Measurements from ENCODE around the gene TCF7L1. TPM values are rescaled to one million over a fixed set of nuclear protein-coding genes. Genes with fewer than 3 reads are reported as not detected.
A peak's percentile ranks its signal among the peaks of the same experiment; 100 is the strongest.

Gene TCF7L1
- total RNA-seq, 6 experiments from 2014 or later = 1.2 to 8.8 (median 3.7) TPM

- H3K27ac ChIP-seq = peak overlapping the region; percentile 55 to 71 (median 59)
- DNase-seq (peak; percentile 48 to 67 (median 53)), ATAC-seq (peak in 3 of 4 donors; percentile 13 to 35 (median 24))
- H3K9me3 ChIP-seq = no peaks in the 10 kb centered on the region
- H3K4me3 ChIP-seq = peak overlapping the region; percentile 56 to 74 (median 65)
- no peak for TF ChIP-seq POLR2A (IDR thresholded peaks at IDR 0.05)
- TF ChIP-seq CTCF (IDR thresholded peaks at IDR 0.05) = no peak
- WGBS (ENCODE audit: insufficient coverage, low coverage, low lambda C conversion rate, missing lambda C conversion rate) = 0% methylated on average over 2 of the region's 57 CpGs
- intact Hi-C loops (cut with DNase I) = loop anchor here (10.0 kb wide), 1 partner anchor 151 kb away; no protein-coding TSS in a partner anchor
- H3K4me1 ChIP-seq = peaks cover 0 to 10% (median 3%) of the 10 kb centered on the region in 4 donors
- no peaks in the 10 kb centered on the region for H3K27me3 ChIP-seq
- H3K36me3 ChIP-seq = no peaks in the 10 kb centered on the region
Measured at GRCh38 chr2:85133751-85134254, 611 bp downstream of the TCF7L1 start.

GRCh38 chr2:85134255-85134895 lies 1.2 kb downstream of the TCF7L1 start:
- peak in 2 of 3 donors; percentile 50 to 60 for DNase-seq
- Histone ChIP-seq H3K9me3 (no peaks in the 10 kb centered on the region), H3K36me3 (no peaks in the 10 kb centered on the region), H3K4me3 (peak overlapping the region; percentile 56 to 74 (median 65)), H3K27ac (peak overlapping the region; percentile 55 to 71 (median 59)), H3K27me3 (no peaks in the 10 kb centered on the region), H3K4me1 (peaks cover 0 to 10% (median 3%) of the 10 kb centered on the region in 4 donors)
- ATAC-seq = peak; percentile 13 to 52 (median 24)
- intact Hi-C loops (cut with DNase I) = loop anchor here (10.0 kb wide), 1 partner anchor 150 kb away; no protein-coding TSS in a partner anchor
- no CpG with 5 or more reads among the region's 45 CpGs for WGBS (ENCODE audit: insufficient coverage, low coverage, low lambda C conversion rate, missing lambda C conversion rate)
- TF ChIP-seq POLR2A (IDR thresholded peaks at IDR 0.05) = no peak
- TF ChIP-seq CTCF (IDR thresholded peaks at IDR 0.05) = no peak

- no peak for TF ChIP-seq CTCF (IDR thresholded peaks at IDR 0.05)
- no peak for TF ChIP-seq POLR2A (IDR thresholded peaks at IDR 0.05)
- H3K27me3 ChIP-seq = no peaks in the 10 kb centered on the region
- no peaks in the 10 kb centered on the region for H3K36me3 ChIP-seq
- peak overlapping the region; percentile 56 to 74 (median 65) for H3K4me3 ChIP-seq
- intact Hi-C loops (cut with DNase I) = loop anchor here (10.0 kb wide), 1 partner anchor 150 kb away; no protein-coding TSS in a partner anchor
- H3K4me1 ChIP-seq = peaks cover 0 to 10% (median 3%) of the 10 kb centered on the region in 4 donors
- H3K9me3 ChIP-seq = no peaks in the 10 kb centered on the region
- DNase-seq (no peak), ATAC-seq (no peak)
- WGBS (ENCODE audit: insufficient coverage, low coverage, low lambda C conversion rate, missing lambda C conversion rate) = 57% methylated on average over 20 of the region's 46 CpGs
- H3K27ac ChIP-seq = peak overlapping the region in 1 of 3 donors; percentile 59
Measured at GRCh38 chr2:85134896-85135659, 1.9 kb downstream of the TCF7L1 start.

GRCh38 chr2:85135660-85135914 lies 2.4 kb downstream of the TCF7L1 start:
- no peak for TF ChIP-seq CTCF (IDR thresholded peaks at IDR 0.05)
- TF ChIP-seq POLR2A (IDR thresholded peaks at IDR 0.05) = no peak
- DNase-seq (no peak), ATAC-seq (no peak)
- H3K4me1 ChIP-seq = peaks cover 0 to 10% (median 3%) of the 10 kb centered on the region in 4 donors
- H3K27me3 ChIP-seq = no peaks in the 10 kb centered on the region
- H3K27ac ChIP-seq = no peak overlapping the region
- no peaks in the 10 kb centered on the region for H3K36me3 ChIP-seq
- H3K4me3 ChIP-seq = no peak overlapping the region
- no peaks in the 10 kb centered on the region for H3K9me3 ChIP-seq
- intact Hi-C loops (cut with DNase I) = loop anchor here (10.0 kb wide), 1 partner anchor 149 kb away; no protein-coding TSS in a partner anchor
- WGBS (ENCODE audit: insufficient coverage, low coverage, low lambda C conversion rate, missing lambda C conversion rate) = 76% methylated on average over 3 of the region's 4 CpGs

All from right lobe of liver (tissue), 6 donors.